ENCODE measurements around the gene DNASE1L2.

DNA sequence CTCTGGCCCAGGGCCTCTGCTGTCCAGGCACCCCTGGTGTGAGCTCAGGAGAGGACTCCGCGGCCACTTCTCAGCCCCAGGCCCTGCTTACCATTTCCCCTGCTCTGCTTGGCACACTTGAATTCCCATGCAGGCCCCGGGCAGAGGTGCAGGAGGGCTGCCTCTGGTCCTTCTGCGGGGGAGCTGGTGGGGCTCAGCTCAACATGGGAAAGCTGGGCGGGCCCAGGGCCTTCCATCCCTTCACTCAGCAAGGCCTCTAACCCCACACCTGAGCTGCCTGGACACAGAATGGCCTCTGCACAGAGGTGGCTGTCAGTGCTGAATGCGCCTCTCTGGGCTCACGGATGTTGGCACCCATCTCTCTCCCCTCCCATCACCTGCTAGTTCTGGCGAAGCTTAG lies 44.2 kb downstream of the DNASE1L2 start:
- TF ChIP-seq GATA2 (IDR thresholded peaks at IDR 0.05; ENCODE audit: low read depth, low read length) (no peak), GATA3 (IDR thresholded peaks at IDR 0.05; ENCODE audit: low read depth, low read length) (no peak)

All from SH-SY5Y (cell line).